GM23338 (cell line): ENCODE results near the gene CARMIL1. TPM values are rescaled to one million over a fixed set of nuclear protein-coding genes. Genes with fewer than 3 reads are reported as not detected.

ENCODE experiments used
- ATAC-seq: fragments of 200-7000 bp; cut with Tn5 transposase; 3 replicates; pipeline ENCODE4 v1.9.1; 2020
- DNase-seq: peaks from one replicate; pipeline ENCODE4 v3.0.0-alpha.2; 2015; ENCODE audit warnings: low spot score
- H2AFZ ChIP-seq: fragments of 200-600 bp; sonication (generic); 2 replicates; pipeline ENCODE4 v1.8.0; 2016; ENCODE audit warnings: antibody characterized with exemption, mild to moderate bottlenecking, moderate library complexity
- H3F3A ChIP-seq: fragments of 200-600 bp; sonication (generic); replicated peaks from 2 replicates; pipeline ENCODE4 v1.8.0; 2017; ENCODE audit warnings: antibody characterized with exemption, mixed run types, low read depth
- H3K27ac ChIP-seq: fragments of 200-600 bp; sonication (generic); 2 replicates; pipeline ENCODE4 v1.6.1; 2016; ENCODE audit warnings: low read depth
- H3K27me3 ChIP-seq: fragments of 200-600 bp; sonication (generic); 2 replicates; pipeline ENCODE4 v1.8.0; 2016; ENCODE audit warnings: mild to moderate bottlenecking, mixed run types, moderate library complexity; ENCODE audit not compliant: insufficient read depth
- H3K36me3 ChIP-seq: fragments of 200-600 bp; sonication (generic); 2 replicates; pipeline ENCODE4 v1.8.0; 2016; ENCODE audit warnings: mild to moderate bottlenecking; ENCODE audit not compliant: insufficient read depth
- H3K4me1 ChIP-seq: fragments of 200-600 bp; sonication (generic); 2 replicates; pipeline ENCODE4 v1.8.0; 2016; ENCODE audit warnings: mild to moderate bottlenecking, moderate library complexity; ENCODE audit not compliant: insufficient read depth
- H3K4me2 ChIP-seq: fragments of 200-600 bp; sonication (generic); 2 replicates; pipeline ENCODE4 v1.7.1; 2017; ENCODE audit warnings: mixed run types
- H3K4me3 ChIP-seq: fragments of 200-600 bp; sonication (generic); 2 replicates; pipeline ENCODE4 v1.6.1; 2016; ENCODE audit warnings: mixed run types
- H3K79me2 ChIP-seq: fragments of 200-600 bp; sonication (generic); replicated peaks from 2 replicates; pipeline ENCODE4 v1.8.0; 2017; ENCODE audit warnings: mild to moderate bottlenecking; ENCODE audit not compliant: insufficient read depth
- H3K9me2 ChIP-seq: fragments of 200-600 bp; sonication (generic); 2 replicates; pipeline ENCODE4 v1.8.0; 2017; ENCODE audit not compliant: insufficient read depth
- H4K20me1 ChIP-seq: fragments of 200-600 bp; sonication (generic); replicated peaks from 2 replicates; pipeline ENCODE4 v1.8.0; 2017; ENCODE audit warnings: mild to moderate bottlenecking; ENCODE audit not compliant: insufficient read depth
- H3K27ac Mint-ChIP-seq: 2 replicates; pipeline ENCODE4 v1.8.0; 2020; ENCODE audit warnings: inconsistent platforms, mild to moderate bottlenecking, moderate library complexity, mixed read lengths
- H3K27me3 Mint-ChIP-seq: 3 replicates; pipeline ENCODE4 v1.8.0; 2022; ENCODE audit warnings: low read depth, mild to moderate bottlenecking, moderate library complexity, mixed read lengths, inconsistent platforms; ENCODE audit not compliant: insufficient read depth, poor library complexity
- H3K36me3 Mint-ChIP-seq: 3 replicates; pipeline ENCODE4 v1.8.0; 2021; ENCODE audit warnings: low read depth, mild to moderate bottlenecking, inconsistent platforms, moderate library complexity, mixed read lengths
- H3K4me1 Mint-ChIP-seq: 3 replicates; pipeline ENCODE4 v1.8.0; 2020; ENCODE audit warnings: mild to moderate bottlenecking, inconsistent platforms, mixed read lengths
- H3K4me3 Mint-ChIP-seq: 3 replicates; pipeline ENCODE4 v1.8.0; 2021; ENCODE audit warnings: moderate library complexity, mild to moderate bottlenecking, inconsistent platforms, mixed read lengths
- H3K9me3 Mint-ChIP-seq: 3 replicates; pipeline ENCODE4 v1.8.0; 2020; ENCODE audit warnings: moderate library complexity, mild to moderate bottlenecking, inconsistent platforms, mixed read lengths
- CREB1 ChIP-seq: fragments of 250-450 bp; sonication (Bioruptor Pico); IDR thresholded peaks from 2 replicates; pipeline ENCODE4 v1.5.0; 2020; ENCODE audit warnings: low read depth, mild to moderate bottlenecking, moderate library complexity
- CTCF ChIP-seq, 2 experiments: fragments of 200-600 bp in 1 of 2; sonication (generic) in 1 of 2; conservative IDR thresholded peaks; 2 replicates each; pipeline versions ENCODE4 v1.5.1 to v1.6.1; 2016 to 2017; ENCODE audit warnings: antibody characterized with exemption in 2 of 2, low read depth in 2 of 2, mild to moderate bottlenecking in 2 of 2, moderate library complexity in 1 of 2
- ETS1 ChIP-seq: IDR thresholded peaks from 2 replicates; pipeline ENCODE4 v1.6.1; 2016; ENCODE audit warnings: antibody characterized with exemption
- EZH2 ChIP-seq: fragments of 200-600 bp; sonication (generic); IDR thresholded peaks from one replicate; pipeline ENCODE4 v1.8.0; 2017; ENCODE audit warnings: antibody characterized with exemption, mild to moderate bottlenecking, low read depth; ENCODE audit not compliant: unreplicated experiment
- EZH2phosphoT487 ChIP-seq: fragments of 200-600 bp; sonication (generic); IDR thresholded peaks from one replicate; pipeline ENCODE4 v1.8.1; 2018; ENCODE audit warnings: antibody characterized with exemption; ENCODE audit not compliant: unreplicated experiment
- JUNB ChIP-seq: IDR thresholded peaks from one replicate; pipeline ENCODE4 v1.6.1; 2016; ENCODE audit warnings: antibody characterized with exemption; ENCODE audit not compliant: unreplicated experiment
- NANOG ChIP-seq: IDR thresholded peaks from 2 replicates; pipeline ENCODE4 v1.6.1; 2016; ENCODE audit warnings: antibody characterized with exemption, borderline replicate concordance
- POLR2AphosphoS5 ChIP-seq: IDR thresholded peaks from 2 replicates; pipeline ENCODE4 v1.6.1; 2016; ENCODE audit warnings: antibody characterized with exemption, low read depth
- REST ChIP-seq: IDR thresholded peaks from one replicate; pipeline ENCODE4 v1.6.1; 2018; ENCODE audit warnings: antibody characterized with exemption; ENCODE audit not compliant: unreplicated experiment
- STAT1 ChIP-seq: IDR thresholded peaks from one replicate; pipeline ENCODE4 v1.6.1; 2016; ENCODE audit warnings: antibody characterized with exemption; ENCODE audit not compliant: unreplicated experiment
- ZNF114 ChIP-seq: fragments of 250-450 bp; sonication (Bioruptor Pico); IDR thresholded peaks from 2 replicates; pipeline ENCODE4 v1.5.0; 2020; ENCODE audit warnings: mild to moderate bottlenecking, moderate library complexity
- ZNF331 ChIP-seq: fragments of 250-450 bp; sonication (Bioruptor Pico); IDR thresholded peaks from 2 replicates; pipeline ENCODE4 v1.5.0; 2020; ENCODE audit warnings: low read depth, mild to moderate bottlenecking, moderate library complexity
- polyA plus RNA-seq: library from polyadenylated mRNA; unstranded; fragments of >200 nt; fragmentation: Nextera tagmentation; extraction: Ambion mirVana; gene quantifications from 2 replicates; pipeline ENCODE4 v1.2.1, GENCODE V29; 2016
- total RNA-seq: library from RNA; depleted of rRNA; stranded (reverse); fragments of >200 nt; shearing (Covaris generic); gene quantifications from 2 replicates; pipeline ENCODE4 v1.2.3, GENCODE V29; 2014
- TF ChIP-seq, protein P1 (sequence below): fragments of 250-450 bp; sonication (Bioruptor Pico); IDR thresholded peaks from 2 replicates; pipeline ENCODE4 v1.5.0; 2020; ENCODE audit warnings: mild to moderate bottlenecking, moderate library complexity

The CARMIL1 gene
- total and polyA plus RNA-seq, 2 experiments from 2014 or later, result 43.2 to 66.9 TPM

- DNase-seq, result no peak
- Histone ChIP-seq H3K4me3 (no peak overlapping the region), H3K27ac (no peak overlapping the region), H3K4me2 (no peak overlapping the region), H3K79me2 (peaks cover 81% of the 10 kb centered on the region), H3K4me1 (peaks cover 47% of the 10 kb centered on the region), H2AFZ (no peak overlapping the region), H3K27me3 (no peaks in the 10 kb centered on the region), H4K20me1 (peaks cover 7% of the 10 kb centered on the region; the same call in 1 of the 2 replicates), H3K36me3 (no peaks in the 10 kb centered on the region), H3F3A (0 out of 2 replicates have a peak, but pooled peaks cover 4% of the 10 kb centered on the region), H3K9me2 (peaks cover 9% of the 10 kb centered on the region; the same call in 1 of the 2 replicates)
- peaks cover 28% of the 10 kb centered on the region for H3K4me1 Mint-ChIP-seq
- H3K36me3 Mint-ChIP-seq, result no peaks in the 10 kb centered on the region
- no peak overlapping the region for H3K4me3 Mint-ChIP-seq
- no peaks in the 10 kb centered on the region for H3K9me3 Mint-ChIP-seq
- ATAC-seq, result no peak
- H3K27ac Mint-ChIP-seq, result no peak overlapping the region
- TF ChIP-seq JUNB (no peak), ETS1 (no peak), ZNF114 (CRISPR knock-in tag) (no peak), EZH2phosphoT487 (no peak), CREB1 (CRISPR knock-in tag) (no peak), CTCF (conservative IDR thresholded peaks at IDR 0.05; ENCODE audit: low read depth in 2 of 2) (no peak), ZNF331 (CRISPR knock-in tag) (no peak), NANOG (no peak), POLR2AphosphoS5 (no peak), REST (no peak), STAT1 (no peak), EZH2 (no peak)
- TF ChIP-seq, protein P1, sequence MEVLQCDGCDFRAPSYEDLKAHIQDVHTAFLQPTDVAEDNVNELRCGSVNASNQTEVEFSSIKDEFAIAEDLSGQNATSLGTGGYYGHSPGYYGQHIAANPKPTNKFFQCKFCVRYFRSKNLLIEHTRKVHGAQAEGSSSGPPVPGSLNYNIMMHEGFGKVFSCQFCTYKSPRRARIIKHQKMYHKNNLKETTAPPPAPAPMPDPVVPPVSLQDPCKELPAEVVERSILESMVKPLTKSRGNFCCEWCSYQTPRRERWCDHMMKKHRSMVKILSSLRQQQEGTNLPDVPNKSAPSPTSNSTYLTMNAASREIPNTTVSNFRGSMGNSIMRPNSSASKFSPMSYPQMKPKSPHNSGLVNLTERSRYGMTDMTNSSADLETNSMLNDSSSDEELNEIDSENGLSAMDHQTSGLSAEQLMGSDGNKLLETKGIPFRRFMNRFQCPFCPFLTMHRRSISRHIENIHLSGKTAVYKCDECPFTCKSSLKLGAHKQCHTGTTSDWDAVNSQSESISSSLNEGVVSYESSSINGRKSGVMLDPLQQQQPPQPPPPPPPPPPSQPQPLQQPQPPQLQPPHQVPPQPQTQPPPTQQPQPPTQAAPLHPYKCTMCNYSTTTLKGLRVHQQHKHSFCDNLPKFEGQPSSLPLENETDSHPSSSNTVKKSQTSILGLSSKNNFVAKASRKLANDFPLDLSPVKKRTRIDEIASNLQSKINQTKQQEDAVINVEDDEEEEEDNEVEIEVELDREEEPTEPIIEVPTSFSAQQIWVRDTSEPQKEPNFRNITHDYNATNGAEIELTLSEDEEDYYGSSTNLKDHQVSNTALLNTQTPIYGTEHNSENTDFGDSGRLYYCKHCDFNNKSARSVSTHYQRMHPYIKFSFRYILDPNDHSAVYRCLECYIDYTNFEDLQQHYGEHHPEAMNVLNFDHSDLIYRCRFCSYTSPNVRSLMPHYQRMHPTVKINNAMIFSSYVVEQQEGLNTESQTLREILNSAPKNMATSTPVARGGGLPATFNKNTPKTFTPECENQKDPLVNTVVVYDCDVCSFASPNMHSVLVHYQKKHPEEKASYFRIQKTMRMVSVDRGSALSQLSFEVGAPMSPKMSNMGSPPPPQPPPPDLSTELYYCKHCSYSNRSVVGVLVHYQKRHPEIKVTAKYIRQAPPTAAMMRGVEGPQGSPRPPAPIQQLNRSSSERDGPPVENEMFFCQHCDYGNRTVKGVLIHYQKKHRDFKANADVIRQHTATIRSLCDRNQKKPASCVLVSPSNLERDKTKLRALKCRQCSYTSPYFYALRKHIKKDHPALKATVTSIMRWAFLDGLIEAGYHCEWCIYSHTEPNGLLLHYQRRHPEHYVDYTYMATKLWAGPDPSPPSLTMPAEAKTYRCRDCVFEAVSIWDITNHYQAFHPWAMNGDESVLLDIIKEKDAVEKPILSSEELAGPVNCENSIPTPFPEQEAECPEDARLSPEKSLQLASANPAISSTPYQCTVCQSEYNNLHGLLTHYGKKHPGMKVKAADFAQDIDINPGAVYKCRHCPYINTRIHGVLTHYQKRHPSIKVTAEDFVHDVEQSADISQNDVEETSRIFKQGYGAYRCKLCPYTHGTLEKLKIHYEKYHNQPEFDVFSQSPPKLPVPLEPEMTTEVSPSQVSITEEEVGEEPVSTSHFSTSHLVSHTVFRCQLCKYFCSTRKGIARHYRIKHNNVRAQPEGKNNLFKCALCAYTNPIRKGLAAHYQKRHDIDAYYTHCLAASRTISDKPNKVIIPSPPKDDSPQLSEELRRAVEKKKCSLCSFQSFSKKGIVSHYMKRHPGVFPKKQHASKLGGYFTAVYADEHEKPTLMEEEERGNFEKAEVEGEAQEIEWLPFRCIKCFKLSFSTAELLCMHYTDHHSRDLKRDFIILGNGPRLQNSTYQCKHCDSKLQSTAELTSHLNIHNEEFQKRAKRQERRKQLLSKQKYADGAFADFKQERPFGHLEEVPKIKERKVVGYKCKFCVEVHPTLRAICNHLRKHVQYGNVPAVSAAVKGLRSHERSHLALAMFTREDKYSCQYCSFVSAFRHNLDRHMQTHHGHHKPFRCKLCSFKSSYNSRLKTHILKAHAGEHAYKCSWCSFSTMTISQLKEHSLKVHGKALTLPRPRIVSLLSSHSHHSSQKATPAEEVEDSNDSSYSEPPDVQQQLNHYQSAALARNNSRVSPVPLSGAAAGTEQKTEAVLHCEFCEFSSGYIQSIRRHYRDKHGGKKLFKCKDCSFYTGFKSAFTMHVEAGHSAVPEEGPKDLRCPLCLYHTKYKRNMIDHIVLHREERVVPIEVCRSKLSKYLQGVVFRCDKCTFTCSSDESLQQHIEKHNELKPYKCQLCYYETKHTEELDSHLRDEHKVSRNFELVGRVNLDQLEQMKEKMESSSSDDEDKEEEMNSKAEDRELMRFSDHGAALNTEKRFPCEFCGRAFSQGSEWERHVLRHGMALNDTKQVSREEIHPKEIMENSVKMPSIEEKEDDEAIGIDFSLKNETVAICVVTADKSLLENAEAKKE, result no peak
- H3K27me3 Mint-ChIP-seq, result peaks cover 1% of the 10 kb centered on the region
These were observed 65.7 kb downstream of the CARMIL1 start for GRCh38 chr6:25344827-25345226.
